HG02763 (cell line): ENCODE data around the gene DAG1.

ENCODE experiments used
- ATAC-seq: cut with Tn5 transposase; IDR thresholded peaks from one replicate; pipeline ENCODE4 v1.9.1; 2021; ENCODE audit warnings: mild to moderate bottlenecking, moderate library complexity; ENCODE audit not compliant: unreplicated experiment

Gene DAG1

GRCh38 chr3:49512781-49513355, 42.8 kb downstream of the DAG1 start:
- ATAC-seq = no peak

GRCh38 chr3:49513494-49514124, 43.5 kb downstream of the DAG1 start:
- ATAC-seq = no peak

DNA sequence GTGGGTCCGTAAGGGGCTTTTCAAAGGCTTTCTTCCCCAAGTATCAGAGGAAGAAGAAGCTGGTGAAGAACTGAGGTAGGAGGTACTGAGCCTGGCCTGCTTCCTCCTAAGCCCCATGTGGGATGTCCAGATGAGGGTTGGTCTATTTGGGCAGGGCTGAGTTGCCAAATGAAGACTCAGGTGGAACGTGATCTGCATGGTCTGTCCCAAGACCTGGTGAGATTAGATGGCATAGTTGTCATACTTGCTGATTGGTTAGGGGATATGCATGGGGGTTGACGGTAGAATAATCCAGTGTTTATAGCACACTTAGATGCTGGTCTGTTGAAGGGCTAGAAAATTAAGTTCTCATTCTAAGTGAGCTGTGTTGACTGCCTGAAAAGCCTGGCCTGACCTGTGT, 47.9 kb downstream of the DAG1 start:
- ATAC-seq = no peak

GRCh38 chr3:49518441-49518840, 48.4 kb downstream of the DAG1 start:
- no peak for ATAC-seq

DNA sequence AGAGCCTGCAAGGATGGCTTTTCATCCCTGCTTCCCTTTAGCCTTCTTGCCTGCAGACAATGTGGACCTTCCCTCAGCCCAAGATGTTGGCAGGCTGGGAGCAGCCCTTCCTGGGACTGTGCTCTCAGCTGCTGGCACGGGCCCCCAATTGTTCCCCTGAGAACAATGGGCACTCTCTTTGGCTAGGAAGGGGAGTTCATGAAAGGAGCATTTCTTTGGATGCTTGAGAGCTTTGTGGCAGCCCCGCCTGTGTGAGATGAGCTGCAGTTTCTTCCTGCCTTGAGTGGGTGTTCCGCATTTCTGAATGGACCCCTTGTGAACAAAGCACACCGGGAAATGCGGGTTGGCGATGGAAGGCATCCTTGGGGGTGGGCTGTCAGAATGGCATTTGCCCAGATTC, 49.2 kb downstream of the DAG1 start:
- no peak for ATAC-seq

DNA sequence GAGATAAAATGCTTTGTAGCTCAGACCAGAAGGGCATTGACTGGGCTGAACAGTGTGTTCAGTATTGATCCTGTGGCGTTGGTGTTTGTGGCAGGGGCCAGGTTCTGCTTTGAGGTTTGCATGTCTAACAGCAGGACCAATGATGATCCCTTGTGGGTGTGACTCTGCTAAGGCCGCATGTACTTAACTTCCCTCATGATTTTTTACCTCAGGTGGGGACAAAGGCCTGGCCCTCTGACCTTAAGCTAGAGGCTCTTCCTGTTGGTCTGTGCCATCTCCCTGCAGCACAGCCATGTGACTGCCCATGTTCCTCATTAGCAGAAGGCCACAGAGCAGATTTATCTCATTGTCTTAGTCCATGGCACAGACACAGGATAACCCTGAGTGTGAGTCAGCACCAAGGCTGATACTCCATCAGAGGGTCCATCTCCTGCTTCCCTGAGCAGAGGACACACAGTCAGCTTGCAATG, 49.9 kb downstream of the DAG1 start:
- no peak for ATAC-seq

- no peak for ATAC-seq
These were observed 54.0 kb downstream of the DAG1 start for GRCh38 chr3:49523756-49524747.

DNA sequence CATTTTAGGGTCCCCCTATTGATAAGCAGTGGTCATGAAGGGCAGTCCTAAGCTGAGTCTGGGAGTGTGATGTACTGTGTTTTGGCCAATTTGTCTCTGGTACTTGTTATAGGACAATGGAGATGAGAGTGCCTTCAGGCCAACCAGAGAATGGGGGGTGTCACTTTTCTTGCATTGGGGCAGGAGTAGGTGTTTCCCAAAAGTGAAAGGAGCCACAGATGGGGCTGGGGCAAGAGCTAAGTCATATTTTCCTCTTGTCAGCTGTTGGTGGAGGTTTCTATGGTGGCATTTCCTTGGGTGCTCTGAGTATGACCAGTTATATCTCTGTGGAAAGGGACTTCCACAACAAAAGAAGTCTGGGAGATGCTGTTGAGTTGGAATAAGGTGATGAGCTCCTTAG, 59.5 kb downstream of the DAG1 start:
- ATAC-seq = no peak

DNA sequence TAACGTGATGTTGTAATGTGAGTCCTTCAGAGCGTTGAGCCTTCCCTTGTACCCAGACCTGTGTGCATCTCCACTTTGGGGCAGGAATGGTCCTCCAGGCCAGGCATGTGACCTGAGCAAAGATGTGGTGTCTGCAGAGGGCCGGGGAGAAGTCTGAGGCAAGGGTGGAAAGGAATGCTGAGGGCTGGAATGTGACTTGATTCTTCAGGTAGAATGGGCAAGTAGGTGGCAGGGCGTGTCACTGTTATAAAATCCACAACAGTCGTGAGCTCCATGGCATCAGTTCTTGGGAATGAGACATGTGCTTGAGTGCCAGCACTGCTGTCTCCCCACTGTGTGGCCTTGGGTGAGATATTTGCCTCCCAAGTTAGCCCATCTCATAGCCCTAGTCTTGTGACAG, 60.2 kb downstream of the DAG1 start:
- no peak for ATAC-seq

GRCh38 chr3:49530701-49531100, 60.6 kb downstream of the DAG1 start:
- ATAC-seq = no peak

GRCh38 chr3:49531218-49531617, 61.2 kb downstream of the DAG1 start:
- ATAC-seq = no peak

GRCh38 chr3:49531715-49532114, 61.6 kb downstream of the DAG1 start:
- no peak for ATAC-seq

DNA sequence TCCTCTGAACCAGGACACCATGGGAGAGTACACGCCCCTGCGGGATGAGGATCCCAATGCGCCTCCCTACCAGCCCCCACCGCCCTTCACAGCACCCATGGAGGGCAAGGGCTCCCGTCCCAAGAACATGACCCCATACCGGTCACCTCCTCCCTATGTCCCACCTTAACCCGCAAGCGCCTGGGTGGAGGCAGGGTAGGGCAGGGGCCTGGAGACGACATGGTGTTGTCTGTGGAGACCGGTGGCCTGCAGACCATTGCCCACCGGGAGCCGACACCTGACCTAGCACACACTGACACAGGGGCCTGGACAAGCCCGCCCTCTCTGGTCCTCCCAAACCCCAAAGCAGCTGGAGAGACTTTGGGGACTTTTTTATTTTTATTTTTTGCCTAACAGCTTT, 63.0 kb downstream of the DAG1 start:
- ATAC-seq = no peak

DNA sequence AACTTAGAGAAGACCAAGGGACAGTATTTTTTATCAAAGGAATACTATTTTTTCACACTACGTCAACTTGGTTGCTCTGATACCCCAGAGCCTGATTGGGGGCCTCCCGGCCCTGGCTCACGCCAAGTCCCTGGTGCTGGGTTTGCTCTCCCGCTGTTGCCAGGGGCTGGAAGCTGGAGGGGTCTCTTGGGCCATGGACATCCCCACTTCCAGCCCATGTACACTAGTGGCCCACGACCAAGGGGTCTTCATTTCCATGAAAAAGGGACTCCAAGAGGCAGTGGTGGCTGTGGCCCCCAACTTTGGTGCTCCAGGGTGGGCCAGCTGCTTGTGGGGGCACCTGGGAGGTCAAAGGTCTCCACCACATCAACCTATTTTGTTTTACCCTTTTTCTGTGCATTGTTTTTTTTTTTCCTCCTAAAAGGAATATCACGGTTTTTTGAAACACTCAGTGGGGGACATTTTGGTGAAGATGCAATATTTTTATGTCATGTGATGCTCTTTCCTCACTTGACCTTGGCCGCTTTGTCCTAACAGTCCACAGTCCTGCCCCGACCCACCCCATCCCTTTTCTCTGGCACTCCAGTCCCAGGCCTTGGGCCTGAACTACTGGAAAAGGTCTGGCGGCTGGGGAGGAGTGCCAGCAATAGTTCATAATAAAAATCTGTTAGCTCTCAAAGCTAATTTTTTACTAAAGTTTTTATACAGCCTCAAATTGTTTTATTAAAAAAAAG, 63.9 kb downstream of the DAG1 start:
- no peak for ATAC-seq

GRCh38 chr3:49534581-49535441, 64.7 kb downstream of the DAG1 start:
- no peak for ATAC-seq

GRCh38 chr3:49535971-49536874, 66.2 kb downstream of the DAG1 start:
- no peak for ATAC-seq

DNA sequence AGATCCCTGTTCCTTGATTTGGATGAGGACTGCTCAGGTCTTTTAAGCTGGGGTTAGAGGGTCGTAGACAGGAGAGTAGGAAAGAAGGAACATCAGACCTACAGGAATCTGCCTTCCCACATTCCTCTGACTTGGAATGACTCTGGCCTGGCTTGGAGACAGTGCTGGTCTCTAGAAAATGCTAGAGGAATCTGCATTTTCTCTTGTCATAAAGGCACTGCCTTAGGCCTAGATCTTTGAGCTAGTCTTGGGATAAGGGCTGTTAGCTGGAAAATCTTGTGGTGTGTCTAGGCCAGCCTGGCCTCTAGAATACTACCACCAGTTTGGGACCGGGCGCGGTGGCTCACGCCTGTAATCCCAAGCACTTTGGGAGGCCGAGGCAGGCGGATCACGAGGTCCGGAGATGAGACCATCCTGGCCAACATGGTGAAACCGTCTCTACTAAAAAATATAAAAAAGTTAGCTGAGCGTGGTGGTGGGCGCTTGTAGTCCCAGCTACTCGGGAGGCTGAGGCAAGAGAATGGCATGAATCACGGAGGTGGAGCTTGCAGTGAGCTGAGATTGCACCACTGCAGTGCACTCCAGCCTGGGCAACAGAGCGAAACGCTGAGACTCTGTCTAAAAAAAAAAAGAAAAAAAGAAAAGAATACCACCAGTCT, 66.9 kb downstream of the DAG1 start:
- ATAC-seq = no peak
